ENCODE measurements around the gene TYMS. TPM values are rescaled to one million over a fixed set of nuclear protein-coding genes. Genes with fewer than 3 reads are reported as not detected.

Gene TYMS
- total RNA-seq, 1 experiment from 2014 or later, result 66.4 TPM

GRCh38 chr18:644395-645004 is 13.0 kb upstream of the TYMS start:
- DNase-seq (ENCODE audit: low read depth), result peak; percentile 30

DNA sequence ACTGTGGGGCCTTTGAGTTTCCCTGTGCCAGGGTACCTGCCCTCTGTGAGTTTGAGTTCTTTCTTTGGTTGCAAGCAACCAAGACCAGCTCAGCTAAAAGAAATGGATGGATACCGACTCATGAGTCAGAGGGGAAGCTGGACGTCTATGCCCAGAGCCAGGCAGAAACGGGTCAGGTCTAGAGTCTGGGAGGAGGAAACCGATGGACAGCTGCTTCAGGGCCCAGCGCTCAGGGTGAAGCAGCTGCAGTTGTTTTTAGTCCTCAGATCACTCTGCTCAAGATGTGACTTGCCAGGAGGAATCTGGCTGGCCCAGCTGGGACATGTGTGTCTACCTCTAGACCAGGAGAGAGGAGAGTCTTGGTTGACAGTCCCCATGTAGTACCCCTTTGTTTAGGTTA is 10.1 kb upstream of the TYMS start:
- DNase-seq (ENCODE audit: low read depth), result no peak

DNA sequence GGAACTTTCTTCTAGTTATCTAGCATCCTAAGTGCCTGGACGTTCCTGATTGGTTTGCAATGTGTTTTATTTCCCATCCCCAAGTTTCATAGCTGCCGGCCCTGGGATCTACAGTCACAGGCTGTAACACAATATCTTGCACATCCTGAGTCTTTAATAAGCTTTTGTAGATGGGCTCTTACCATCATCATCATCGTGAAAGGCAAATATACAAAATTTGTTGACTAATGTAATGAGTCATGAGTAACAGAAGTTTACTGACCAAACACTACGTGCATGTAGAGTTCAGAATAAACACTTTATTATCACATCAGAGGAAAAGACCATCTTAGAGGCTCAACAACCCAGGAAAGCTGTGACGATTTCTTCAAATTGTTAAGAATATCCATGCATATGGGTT is 8.1 kb upstream of the TYMS start:
- DNase-seq (ENCODE audit: low read depth), result peak; percentile 39

DNA sequence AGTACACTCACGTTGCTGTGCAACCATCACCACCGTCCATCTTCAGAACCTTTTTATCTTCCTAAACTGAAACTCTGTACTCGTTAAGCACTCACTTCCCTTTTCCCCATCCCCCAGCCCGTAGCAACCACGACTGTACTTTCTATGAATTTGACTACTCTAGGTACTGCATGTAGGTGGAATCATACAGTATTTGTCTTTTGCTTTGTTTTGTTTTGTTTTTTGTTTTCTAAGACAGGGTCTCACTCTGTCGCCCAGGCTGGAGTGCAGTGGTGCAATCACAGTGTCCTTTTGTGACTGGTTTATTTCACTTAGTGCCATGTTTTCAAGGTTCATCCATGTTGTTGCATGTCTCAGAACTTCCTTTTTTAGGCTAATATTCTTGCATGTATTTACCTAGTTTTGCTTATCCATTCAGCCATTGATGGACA is 7.0 kb upstream of the TYMS start:
- no peak for DNase-seq (ENCODE audit: low read depth)

- DNase-seq (ENCODE audit: low read depth), result peak; percentile 53
Observed at GRCh38 chr18:652131-652530, 5.3 kb upstream of the TYMS start.

DNA sequence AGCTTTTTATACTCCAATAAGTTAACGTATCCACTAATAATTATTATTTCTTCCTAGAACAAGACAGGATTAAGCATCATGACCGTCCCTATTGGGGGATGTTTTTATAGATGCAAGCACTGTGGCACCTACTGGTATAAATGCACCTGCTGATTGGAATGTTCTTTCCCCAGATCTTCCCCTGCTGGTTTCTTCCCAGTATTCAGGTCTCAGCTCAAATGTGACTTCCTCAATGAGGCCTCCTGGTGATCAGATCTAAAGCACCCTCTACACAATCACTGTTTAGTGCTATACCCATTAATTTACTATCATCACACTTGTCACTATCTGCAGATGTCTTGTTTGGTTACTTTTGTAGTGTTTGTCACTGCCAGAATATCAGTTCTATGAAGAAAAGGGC is 3.9 kb upstream of the TYMS start:
- DNase-seq (ENCODE audit: low read depth), result no peak

- DNase-seq (ENCODE audit: low read depth), result no peak
Observed at GRCh38 chr18:654601-655000, 2.9 kb upstream of the TYMS start.

GRCh38 chr18:655445-655844 is 2.0 kb upstream of the TYMS start:
- DNase-seq (ENCODE audit: low read depth), result no peak

DNA sequence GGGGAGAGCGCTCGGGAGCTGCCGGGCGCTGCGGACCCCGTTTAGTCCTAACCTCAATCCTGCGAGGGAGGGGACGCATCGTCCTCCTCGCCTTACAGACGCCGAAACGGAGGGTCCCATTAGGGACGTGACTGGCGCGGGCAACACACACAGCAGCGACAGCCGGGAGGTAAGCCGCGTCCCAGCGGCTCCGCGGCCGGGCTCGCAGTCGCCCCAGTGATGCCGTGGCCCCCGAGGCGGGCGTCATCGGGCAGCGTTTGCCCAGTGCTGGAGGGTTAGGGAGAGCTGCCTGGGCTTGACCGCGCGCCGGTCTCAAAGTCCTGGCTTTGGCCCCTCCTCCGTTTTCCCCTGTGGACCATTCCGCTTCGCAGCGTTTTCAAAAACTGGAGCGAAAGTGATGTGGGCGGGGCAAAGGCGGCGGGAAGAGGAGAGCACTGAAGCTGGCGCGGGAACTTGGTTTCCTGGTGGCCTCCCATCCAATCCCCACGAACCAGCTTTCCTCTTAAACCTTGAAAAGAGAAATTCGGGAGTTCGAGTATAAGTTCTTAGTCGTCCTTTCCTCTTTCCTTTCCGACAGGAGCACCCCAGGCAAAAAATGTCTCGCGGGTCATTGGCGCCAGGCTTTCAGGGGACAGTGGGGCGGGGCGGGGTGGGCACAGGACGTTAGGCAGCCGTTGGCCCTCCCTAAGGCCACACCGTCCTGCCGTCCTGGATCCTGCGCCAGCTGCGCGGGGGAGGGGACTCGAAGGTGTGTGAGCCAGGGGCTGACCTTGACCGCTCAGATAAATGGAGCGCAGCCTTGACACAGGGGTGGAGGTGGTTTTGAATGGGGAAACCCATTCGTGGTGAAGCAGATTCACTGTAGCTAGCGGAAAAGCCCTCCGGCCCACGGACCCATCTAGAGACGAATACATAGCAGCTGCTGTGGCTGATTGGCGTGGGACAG is 821 bp downstream of the TYMS start:
- DNase-seq (ENCODE audit: low read depth), result peak; percentile 92

DNA sequence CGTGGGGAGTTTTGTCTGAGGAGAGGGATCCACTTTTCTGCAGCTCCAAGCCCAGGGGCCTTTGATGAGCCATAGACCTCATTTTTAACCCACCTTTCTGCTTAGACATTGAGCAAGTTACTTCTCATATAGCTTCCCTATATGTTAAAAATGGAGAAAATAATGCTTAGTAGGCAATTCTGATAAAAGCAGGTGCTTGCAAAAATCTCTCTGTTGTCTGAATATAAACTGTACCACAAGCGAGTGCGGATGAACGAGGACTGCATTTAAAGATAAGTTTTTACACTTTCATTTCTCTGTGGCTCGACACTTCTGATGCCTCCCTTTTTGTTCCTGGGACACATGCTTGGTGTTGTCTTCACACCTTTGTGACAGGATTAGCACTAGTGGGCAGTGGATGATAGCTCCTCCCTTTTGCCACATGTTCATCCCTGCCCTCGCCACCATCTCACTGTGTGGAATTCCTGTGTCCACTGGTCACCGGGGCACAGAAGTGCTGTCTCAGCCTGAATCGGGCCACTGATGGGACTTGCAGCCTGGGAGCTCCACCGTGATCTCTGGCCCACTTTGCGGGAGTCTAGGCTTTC is 1.6 kb downstream of the TYMS start:
- no peak for DNase-seq (ENCODE audit: low read depth)

- no peak for DNase-seq (ENCODE audit: low read depth)
Observed at GRCh38 chr18:659597-659996, 2.1 kb downstream of the TYMS start.

- DNase-seq (ENCODE audit: low read depth), result no peak
Observed at GRCh38 chr18:662197-662596, 4.7 kb downstream of the TYMS start.

DNA sequence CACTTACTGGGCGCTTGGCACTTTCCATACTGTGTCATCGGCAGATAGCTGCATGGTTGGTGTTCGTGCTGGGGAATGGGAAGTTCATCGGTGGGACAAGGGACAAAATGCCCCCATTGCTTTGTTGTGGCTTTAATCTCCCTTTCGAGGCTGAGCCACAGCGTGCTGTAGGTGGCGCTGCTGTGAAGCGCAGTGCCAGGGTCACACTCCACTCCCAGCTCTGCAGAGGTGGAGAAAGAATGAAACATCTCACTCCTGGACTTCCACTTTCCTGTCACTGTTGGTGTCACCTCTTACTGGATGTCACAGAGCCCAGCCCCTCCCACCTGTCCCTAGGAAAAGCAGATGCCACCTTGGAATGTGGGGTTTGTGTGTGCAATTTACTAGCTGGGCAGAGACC is 8.7 kb downstream of the TYMS start:
- no peak for DNase-seq (ENCODE audit: low read depth)

DNA sequence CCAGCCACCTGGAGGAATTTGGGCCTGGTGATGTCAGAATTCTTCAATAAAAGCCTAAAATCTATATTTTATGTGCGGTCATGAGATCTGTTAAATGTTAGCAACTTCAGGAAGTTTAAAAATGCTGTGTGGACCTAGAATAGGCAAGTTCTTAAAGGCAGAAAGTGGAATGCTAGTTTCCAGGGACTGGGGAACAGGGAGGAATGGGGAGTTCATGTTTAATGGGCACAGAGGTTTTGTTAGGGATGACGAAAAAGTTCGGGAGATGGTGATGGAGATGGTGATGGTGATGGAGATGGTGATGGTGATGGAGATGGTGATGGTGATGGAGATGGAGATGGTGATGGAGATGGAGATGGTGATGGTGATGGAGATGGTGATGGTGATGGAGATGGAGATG is 9.2 kb downstream of the TYMS start:
- no peak for DNase-seq (ENCODE audit: low read depth)

DNA sequence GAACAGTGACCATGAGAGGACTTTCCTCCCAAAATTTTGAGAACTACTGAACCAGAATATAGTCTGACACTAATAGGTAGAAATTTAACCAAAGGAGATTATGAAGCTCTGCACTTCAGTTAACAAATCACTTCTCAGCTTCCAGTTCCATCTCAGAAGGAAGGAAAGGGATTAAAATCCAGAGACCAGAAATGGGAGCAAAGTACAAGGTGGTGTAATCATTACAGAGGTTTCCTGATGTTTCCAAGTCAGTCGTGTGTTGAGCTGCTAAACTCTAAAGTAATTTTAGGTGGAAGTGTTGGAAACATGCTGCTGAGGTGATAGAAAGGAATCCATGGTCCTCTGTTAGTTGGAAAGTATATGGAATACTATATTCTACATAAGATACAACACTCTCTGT is 10.8 kb downstream of the TYMS start:
- no peak for DNase-seq (ENCODE audit: low read depth)

DNA sequence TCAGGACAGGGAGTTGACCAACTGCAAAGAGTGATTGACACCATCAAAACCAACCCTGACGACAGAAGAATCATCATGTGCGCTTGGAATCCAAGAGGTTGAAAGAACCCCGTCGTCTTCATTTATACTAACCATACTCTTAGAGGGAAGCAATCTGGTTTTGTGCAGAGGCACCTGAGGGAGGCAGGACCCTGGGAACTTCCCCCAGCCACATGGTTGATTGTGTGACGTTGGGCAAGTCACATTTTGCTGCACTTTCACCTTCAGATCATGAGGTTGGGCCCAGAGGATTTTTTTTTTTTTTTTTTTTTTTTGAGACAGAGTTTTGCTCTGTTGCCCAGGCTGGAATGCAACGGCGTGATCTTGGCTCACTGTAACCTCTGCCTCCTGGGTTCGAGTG is 11.6 kb downstream of the TYMS start:
- DNase-seq (ENCODE audit: low read depth), result no peak

DNA sequence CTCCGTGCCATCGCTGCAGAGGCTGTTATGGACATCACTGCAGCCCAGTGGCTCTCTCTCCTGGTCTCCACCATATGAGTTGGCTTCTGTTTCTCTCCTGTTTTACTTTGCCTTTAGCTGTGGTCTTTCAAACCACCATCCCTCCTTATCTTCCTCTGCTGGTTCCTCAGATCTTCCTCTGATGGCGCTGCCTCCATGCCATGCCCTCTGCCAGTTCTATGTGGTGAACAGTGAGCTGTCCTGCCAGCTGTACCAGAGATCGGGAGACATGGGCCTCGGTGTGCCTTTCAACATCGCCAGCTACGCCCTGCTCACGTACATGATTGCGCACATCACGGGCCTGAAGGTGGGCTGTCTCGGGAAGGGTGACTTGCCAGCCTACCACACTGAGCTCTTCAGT is 13.1 kb downstream of the TYMS start:
- DNase-seq (ENCODE audit: low read depth), result no peak

DNA sequence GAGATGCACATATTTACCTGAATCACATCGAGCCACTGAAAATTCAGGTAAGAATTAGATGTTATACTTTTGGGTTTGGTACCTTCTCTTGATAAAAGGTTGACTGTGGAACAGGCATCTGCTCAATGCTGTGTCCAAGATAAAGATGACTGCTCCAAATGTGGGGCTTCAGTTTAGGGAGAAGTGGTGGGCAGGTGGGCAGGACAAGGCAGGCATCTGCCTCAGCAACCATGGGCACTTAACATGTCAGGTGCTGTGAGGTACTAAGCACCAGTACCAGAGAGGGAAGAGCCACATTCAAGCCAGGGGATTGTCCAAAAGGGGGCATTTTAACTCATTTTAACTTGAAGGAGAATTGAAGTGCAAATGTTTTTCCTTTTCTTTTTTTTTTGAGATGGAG is 14.0 kb downstream of the TYMS start:
- no peak for DNase-seq (ENCODE audit: low read depth)

- DNase-seq (ENCODE audit: low read depth), result no peak
Observed at GRCh38 chr18:673317-673716, 15.9 kb downstream of the TYMS start.

GRCh38 chr18:673769-674168 is 16.3 kb downstream of the TYMS start:
- no peak for DNase-seq (ENCODE audit: low read depth)

DNA sequence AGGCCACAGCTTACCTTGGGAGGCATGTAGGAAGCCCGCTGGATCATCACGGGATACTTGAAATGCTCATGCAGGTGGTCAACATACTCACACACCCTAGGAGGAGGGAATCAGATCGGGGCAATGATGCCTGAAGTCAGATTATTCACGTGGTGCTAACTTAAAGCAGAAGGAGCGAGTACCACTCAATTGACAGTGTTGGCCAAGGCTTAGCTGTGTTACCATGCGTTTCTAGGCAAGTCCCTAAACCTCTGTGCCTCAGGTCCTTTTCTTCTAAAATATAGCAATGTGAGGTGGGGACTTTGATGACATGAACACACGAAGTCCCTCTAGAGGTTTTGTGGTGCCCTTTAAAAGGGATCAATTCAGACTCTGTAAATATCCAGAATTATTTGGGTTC is 17.9 kb downstream of the TYMS start:
- DNase-seq (ENCODE audit: low read depth), result no peak

- no peak for DNase-seq (ENCODE audit: low read depth)
Observed at GRCh38 chr18:676069-676468, 18.6 kb downstream of the TYMS start.

GRCh38 chr18:676736-677135 is 19.3 kb downstream of the TYMS start:
- no peak for DNase-seq (ENCODE audit: low read depth)

Measured in M059J (cell line).